ENCODE measurements around the gene DHRS12. TPM values are rescaled to one million over a fixed set of nuclear protein-coding genes. Genes with fewer than 3 reads are reported as not detected.

Gene DHRS12
- total RNA-seq, 6 experiments from 2014 or later: 10.2 to 17.6 (median 12.4) TPM

- Histone ChIP-seq H3K4me3 (peak overlapping the region; percentile 76 to 84 (median 81)), H3K36me3 (no peaks in the 10 kb centered on the region), H3K27ac (peak overlapping the region; percentile 100), H3K27me3 (no peaks in the 10 kb centered on the region), H3K9me3 (no peaks in the 10 kb centered on the region), H3K4me1 (peaks cover 0 to 34% (median 15%) of the 10 kb centered on the region in 4 donors)
- no peak for ATAC-seq
- no peak for TF ChIP-seq POLR2A (IDR thresholded peaks at IDR 0.05)
- TF ChIP-seq, protein P1, sequence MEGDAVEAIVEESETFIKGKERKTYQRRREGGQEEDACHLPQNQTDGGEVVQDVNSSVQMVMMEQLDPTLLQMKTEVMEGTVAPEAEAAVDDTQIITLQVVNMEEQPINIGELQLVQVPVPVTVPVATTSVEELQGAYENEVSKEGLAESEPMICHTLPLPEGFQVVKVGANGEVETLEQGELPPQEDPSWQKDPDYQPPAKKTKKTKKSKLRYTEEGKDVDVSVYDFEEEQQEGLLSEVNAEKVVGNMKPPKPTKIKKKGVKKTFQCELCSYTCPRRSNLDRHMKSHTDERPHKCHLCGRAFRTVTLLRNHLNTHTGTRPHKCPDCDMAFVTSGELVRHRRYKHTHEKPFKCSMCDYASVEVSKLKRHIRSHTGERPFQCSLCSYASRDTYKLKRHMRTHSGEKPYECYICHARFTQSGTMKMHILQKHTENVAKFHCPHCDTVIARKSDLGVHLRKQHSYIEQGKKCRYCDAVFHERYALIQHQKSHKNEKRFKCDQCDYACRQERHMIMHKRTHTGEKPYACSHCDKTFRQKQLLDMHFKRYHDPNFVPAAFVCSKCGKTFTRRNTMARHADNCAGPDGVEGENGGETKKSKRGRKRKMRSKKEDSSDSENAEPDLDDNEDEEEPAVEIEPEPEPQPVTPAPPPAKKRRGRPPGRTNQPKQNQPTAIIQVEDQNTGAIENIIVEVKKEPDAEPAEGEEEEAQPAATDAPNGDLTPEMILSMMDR (IDR thresholded peaks at IDR 0.05): no peak
- 35% methylated on average over 16 of the region's 31 CpGs for WGBS (ENCODE audit: insufficient coverage, low coverage, low lambda C conversion rate, missing lambda C conversion rate)
- no peak for DNase-seq
- intact Hi-C loops (cut with DNase I): no loop called here
These were observed 571 bp upstream of the DHRS12 start for GRCh38 chr13:51804295-51805172.

DNA sequence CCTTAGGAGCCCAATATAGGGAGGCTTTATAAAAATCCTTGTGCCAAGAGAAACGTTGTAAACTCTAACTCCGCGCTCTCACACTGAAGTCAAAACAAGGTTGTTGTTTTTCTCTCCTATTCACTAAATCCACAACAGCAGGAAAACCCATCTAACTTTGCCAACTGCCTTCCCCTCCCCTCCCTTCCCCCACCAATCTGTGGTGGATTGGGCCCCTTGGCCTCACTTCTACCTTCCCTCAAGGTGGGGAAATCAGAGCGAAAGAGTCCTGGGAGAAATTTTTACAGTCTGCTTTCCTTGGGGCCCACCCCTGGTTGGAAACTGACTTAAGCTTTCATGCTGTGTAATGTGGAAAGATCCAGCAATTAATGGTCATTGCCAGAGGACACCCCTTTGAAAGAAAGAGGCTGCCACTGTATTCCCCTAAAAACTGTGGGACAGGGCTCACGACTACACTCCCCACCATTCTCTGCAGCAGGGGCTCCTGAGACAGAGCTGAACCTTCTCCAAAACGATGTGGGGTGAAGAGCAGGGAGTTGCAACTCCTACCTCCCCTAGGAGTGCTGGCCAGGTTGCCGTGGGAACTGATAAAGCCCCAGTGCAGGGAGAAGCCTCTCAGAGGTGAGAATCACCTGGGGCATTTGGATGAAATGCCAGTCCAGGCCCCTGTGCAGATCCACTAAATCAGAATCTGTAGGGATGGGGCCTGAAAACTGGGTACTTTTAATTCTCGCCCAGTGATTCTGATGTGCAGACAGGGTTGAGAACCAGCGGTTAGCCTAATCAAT lies 1.1 kb downstream of the DHRS12 start:
- intact Hi-C loops (cut with DNase I): no loop called here
- no peaks in the 10 kb centered on the region for H3K9me3 ChIP-seq
- H3K4me3 ChIP-seq: peak overlapping the region; percentile 76 to 84 (median 81)
- no peak for TF ChIP-seq POLR2A (IDR thresholded peaks at IDR 0.05)
- TF ChIP-seq, protein P1 (IDR thresholded peaks at IDR 0.05): no peak
- ATAC-seq (no peak), DNase-seq (no peak)
- peaks cover 0 to 34% (median 15%) of the 10 kb centered on the region in 4 donors for H3K4me1 ChIP-seq
- H3K27me3 ChIP-seq: no peaks in the 10 kb centered on the region
- H3K27ac ChIP-seq: peak overlapping the region; percentile 100
- WGBS (ENCODE audit: insufficient coverage, low coverage, low lambda C conversion rate, missing lambda C conversion rate): 49% methylated on average over 7 of the region's 9 CpGs
- no peaks in the 10 kb centered on the region for H3K36me3 ChIP-seq

GRCh38 chr13:51801631-51802099 lies 2.3 kb downstream of the DHRS12 start:
- WGBS (ENCODE audit: insufficient coverage, low coverage, low lambda C conversion rate, missing lambda C conversion rate): 35% methylated on average over 5 of the region's 7 CpGs
- no peak overlapping the region for H3K4me3 ChIP-seq

DNA sequence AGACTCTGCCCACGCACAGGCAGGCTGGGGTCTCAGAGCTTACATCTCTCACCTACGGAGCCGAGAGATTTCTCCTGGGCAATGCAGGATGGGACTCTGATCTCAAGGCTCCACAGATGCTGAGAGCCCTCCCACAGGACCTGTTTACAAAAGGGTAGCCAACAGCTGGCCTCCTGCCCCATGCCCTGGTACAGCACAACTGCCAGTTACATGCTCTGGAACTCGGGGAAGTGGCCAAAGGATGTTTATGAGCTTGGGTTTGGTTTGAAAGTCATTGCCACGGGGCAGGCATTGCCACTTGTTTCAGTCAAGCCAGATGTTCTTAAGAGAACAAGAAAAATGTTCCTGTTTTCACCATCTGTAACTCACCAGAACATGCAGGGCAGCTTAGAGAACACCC lies 3.5 kb downstream of the DHRS12 start:
- TF ChIP-seq POLR2A (IDR thresholded peaks at IDR 0.05): no peak
- TF ChIP-seq, protein P1 (IDR thresholded peaks at IDR 0.05): no peak
- H3K36me3 ChIP-seq: no peaks in the 10 kb centered on the region
- DNase-seq (peak; percentile 70 to 93 (median 92)), ATAC-seq (peak; percentile 8 to 45 (median 32))
- H3K4me3 ChIP-seq: no peak overlapping the region
- 42% methylated on average over 5 of the region's 5 CpGs for WGBS (ENCODE audit: insufficient coverage, low coverage, low lambda C conversion rate, missing lambda C conversion rate)
- intact Hi-C loops (cut with DNase I): no loop called here
- H3K9me3 ChIP-seq: no peaks in the 10 kb centered on the region
- H3K27ac ChIP-seq: peak overlapping the region in 2 of 3 donors; percentile 32 to 43
- no peaks in the 10 kb centered on the region for H3K27me3 ChIP-seq
- H3K4me1 ChIP-seq: peaks cover 0 to 34% (median 15%) of the 10 kb centered on the region in 4 donors

More at GRCh38 chr13:51801631-51802099, 2.3 kb downstream of the DHRS12 start:
- no peaks in the 10 kb centered on the region for H3K27me3 ChIP-seq
- H3K27ac ChIP-seq: peak overlapping the region in 2 of 3 donors; percentile 18 to 60
- intact Hi-C loops (cut with DNase I): no loop called here
- ATAC-seq (peak; percentile 44 to 67 (median 60)), DNase-seq (peak; percentile 87 to 93 (median 93))
- no peaks in the 10 kb centered on the region for H3K9me3 ChIP-seq
- H3K36me3 ChIP-seq: no peaks in the 10 kb centered on the region
- peaks cover 0 to 34% (median 15%) of the 10 kb centered on the region in 4 donors for H3K4me1 ChIP-seq
- TF ChIP-seq, protein P1 (IDR thresholded peaks at IDR 0.05): peak in 1 of 4 donors; percentile 27
- no peak for TF ChIP-seq POLR2A (IDR thresholded peaks at IDR 0.05)

All from right lobe of liver (tissue), 6 donors.